ENCODE results near the gene CAMK4.

- TF ChIP-seq CREB1 (IDR thresholded peaks at IDR 0.05) (no peak), EZH2 (IDR thresholded peaks at IDR 0.05; ENCODE audit: low read depth, low read length, severe bottlenecking) (no peak), TEAD4 (IDR thresholded peaks at IDR 0.05; ENCODE audit: low read depth, low read length) (no peak), BACH1 (IDR thresholded peaks at IDR 0.05; ENCODE audit: low read length) (no peak), KDM1A (IDR thresholded peaks at IDR 0.05; ENCODE audit: borderline replicate concordance, low read length) (no peak), RXRA (IDR thresholded peaks at IDR 0.05; ENCODE audit: insufficient read depth, low read depth, low read length) (no peak), SRF (IDR thresholded peaks at IDR 0.05; ENCODE audit: low read depth, low read length) (no peak), KDM5A (IDR thresholded peaks at IDR 0.05; ENCODE audit: low read length) (no peak)
- TF ChIP-seq, protein P1, sequence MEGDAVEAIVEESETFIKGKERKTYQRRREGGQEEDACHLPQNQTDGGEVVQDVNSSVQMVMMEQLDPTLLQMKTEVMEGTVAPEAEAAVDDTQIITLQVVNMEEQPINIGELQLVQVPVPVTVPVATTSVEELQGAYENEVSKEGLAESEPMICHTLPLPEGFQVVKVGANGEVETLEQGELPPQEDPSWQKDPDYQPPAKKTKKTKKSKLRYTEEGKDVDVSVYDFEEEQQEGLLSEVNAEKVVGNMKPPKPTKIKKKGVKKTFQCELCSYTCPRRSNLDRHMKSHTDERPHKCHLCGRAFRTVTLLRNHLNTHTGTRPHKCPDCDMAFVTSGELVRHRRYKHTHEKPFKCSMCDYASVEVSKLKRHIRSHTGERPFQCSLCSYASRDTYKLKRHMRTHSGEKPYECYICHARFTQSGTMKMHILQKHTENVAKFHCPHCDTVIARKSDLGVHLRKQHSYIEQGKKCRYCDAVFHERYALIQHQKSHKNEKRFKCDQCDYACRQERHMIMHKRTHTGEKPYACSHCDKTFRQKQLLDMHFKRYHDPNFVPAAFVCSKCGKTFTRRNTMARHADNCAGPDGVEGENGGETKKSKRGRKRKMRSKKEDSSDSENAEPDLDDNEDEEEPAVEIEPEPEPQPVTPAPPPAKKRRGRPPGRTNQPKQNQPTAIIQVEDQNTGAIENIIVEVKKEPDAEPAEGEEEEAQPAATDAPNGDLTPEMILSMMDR (IDR thresholded peaks at IDR 0.05; ENCODE audit: control extremely low read depth in 1 of 3, insufficient read depth in 1 of 3, low read depth in 1 of 3, low read length in 3 of 3): no peak
- TF ChIP-seq, protein P2, sequence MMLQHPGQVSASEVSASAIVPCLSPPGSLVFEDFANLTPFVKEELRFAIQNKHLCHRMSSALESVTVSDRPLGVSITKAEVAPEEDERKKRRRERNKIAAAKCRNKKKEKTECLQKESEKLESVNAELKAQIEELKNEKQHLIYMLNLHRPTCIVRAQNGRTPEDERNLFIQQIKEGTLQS (IDR thresholded peaks at IDR 0.05; ENCODE audit: insufficient read depth, low read depth, low read length): no peak
Observed at GRCh38 chr5:111256128-111256527, 31.9 kb downstream of the CAMK4 start.

Measured in H1 (cell line).